ENCODE data around the gene ATG9A.

Gene ATG9A

GRCh38 chr2:219176818-219177551, 52.5 kb downstream of the ATG9A start, which contains the start of gene CNPPD1:
TSS of gene CNPPD1 (minus strand) at chr2:219176925. CDS start at chr2:219176828, 97 bp downstream.
- DNase-seq: peak; percentile 77

GRCh38 chr2:219175928-219176817, 53.3 kb downstream of the ATG9A start:
- DNase-seq: peak; percentile 31

- no peak for DNase-seq
These were observed 54.0 kb downstream of the ATG9A start for GRCh38 chr2:219175486-219175885.

GRCh38 chr2:219174801-219175200, 54.6 kb downstream of the ATG9A start:
- no peak for DNase-seq

- no peak for DNase-seq
These were observed 55.3 kb downstream of the ATG9A start for GRCh38 chr2:219174146-219174545.

- DNase-seq: no peak
These were observed 56.3 kb downstream of the ATG9A start for GRCh38 chr2:219173176-219173575.

- DNase-seq: no peak
These were observed 56.9 kb downstream of the ATG9A start for GRCh38 chr2:219172231-219173154.

- DNase-seq: peak; percentile 76
These were observed 58.2 kb downstream of the ATG9A start for GRCh38 chr2:219171231-219171651.

GRCh38 chr2:219169930-219170654, 59.3 kb downstream of the ATG9A start, which contains the start of gene SLC23A3:
TSS of gene SLC23A3 (minus strand) at chr2:219170029. CDS start at chr2:219169984, 45 bp downstream.
- DNase-seq: no peak
